OCI-LY1 (cell line): Measurements from ENCODE around the gene CRAMP1.

Experiments
- H2AFZ ChIP-seq: fragments of 200-600 bp; sonication (generic), shearing (Covaris generic); 2 replicates; pipeline ENCODE4 v1.6.0; 2014; ENCODE audit warnings: antibody characterized with exemption, mild to moderate bottlenecking, low read length
- H3F3A ChIP-seq: fragments of 200-600 bp; sonication (generic), shearing (Covaris generic); 2 replicates; pipeline ENCODE4 v1.6.0; 2014; ENCODE audit warnings: mild to moderate bottlenecking, antibody characterized with exemption, low read length, moderate library complexity; ENCODE audit not compliant: insufficient read depth
- H3K27ac ChIP-seq: fragments of 200-600 bp; sonication (generic); 2 replicates; pipeline ENCODE4 v1.5.1; 2014; ENCODE audit warnings: low read length, mixed run types, mild to moderate bottlenecking, low read depth; ENCODE audit not compliant: poor library complexity, severe bottlenecking
- H3K27me3 ChIP-seq: fragments of 200-600 bp; sonication (generic); 2 replicates; pipeline ENCODE4 v1.6.0; 2014; ENCODE audit warnings: antibody characterized with exemption, mild to moderate bottlenecking, low read length, moderate library complexity; ENCODE audit not compliant: insufficient read depth
- H3K36me3 ChIP-seq: fragments of 200-600 bp; sonication (generic); 2 replicates; pipeline ENCODE4 v1.6.1; 2014; ENCODE audit warnings: mild to moderate bottlenecking, antibody characterized with exemption, low read length, moderate library complexity, mixed read lengths; ENCODE audit not compliant: insufficient read depth
- H3K4me1 ChIP-seq: fragments of 200-600 bp; sonication (generic); 2 replicates; pipeline ENCODE4 v1.5.1; 2014; ENCODE audit warnings: mild to moderate bottlenecking, low read length, moderate library complexity; ENCODE audit not compliant: insufficient read depth, severe bottlenecking
- H3K4me2 ChIP-seq: fragments of 200-600 bp; sonication (generic), shearing (Covaris generic); 2 replicates; pipeline ENCODE4 v1.6.1; 2014; ENCODE audit warnings: low read length
- H3K4me3 ChIP-seq: fragments of 200-600 bp; sonication (generic); 2 replicates; pipeline ENCODE4 v1.5.1; 2014; ENCODE audit warnings: low read length, low read depth, mild to moderate bottlenecking, mixed read lengths; ENCODE audit not compliant: poor library complexity, severe bottlenecking
- H3K79me2 ChIP-seq: fragments of 200-600 bp; shearing (Covaris generic); 2 replicates; pipeline ENCODE4 v1.6.1; 2016; ENCODE audit warnings: mixed run types, low read length, mixed read lengths; ENCODE audit not compliant: insufficient read depth
- H3K9ac ChIP-seq: fragments of 200-600 bp; sonication (generic), shearing (Covaris generic); 2 replicates; pipeline ENCODE4 v1.6.1; 2014; ENCODE audit warnings: mild to moderate bottlenecking, low read length, mixed read lengths
- H3K9me2 ChIP-seq: fragments of 200-600 bp; sonication (generic), shearing (Covaris generic); 2 replicates; pipeline ENCODE4 v1.6.1; 2014; ENCODE audit warnings: low read depth, mild to moderate bottlenecking, low read length, mixed read lengths
- H3K9me3 ChIP-seq: fragments of 200-600 bp; shearing (Covaris generic); 2 replicates; pipeline ENCODE4 v1.6.1; 2014; ENCODE audit warnings: low read length, mixed read lengths
- H4K20me1 ChIP-seq: fragments of 200-600 bp; sonication (generic), shearing (Covaris generic); 2 replicates; pipeline ENCODE4 v1.6.0; 2016; ENCODE audit warnings: mild to moderate bottlenecking, low read length; ENCODE audit not compliant: insufficient read depth
- CTCF ChIP-seq: fragments of 200-600 bp; sonication (generic), shearing (Covaris generic); IDR thresholded peaks from 2 replicates; pipeline ENCODE4 v1.5.1; 2017; ENCODE audit warnings: mild to moderate bottlenecking, antibody characterized with exemption, low read length, moderate library complexity, mixed read lengths
- EZH2 ChIP-seq: fragments of 200-600 bp; sonication (generic), shearing (Covaris generic); IDR thresholded peaks from 2 replicates; pipeline ENCODE4 v1.8.0; 2017; ENCODE audit warnings: borderline replicate concordance, mixed run types, mild to moderate bottlenecking, antibody characterized with exemption, low read length, moderate library complexity, mixed read lengths

Gene CRAMP1

GRCh38 chr16:1726661-1727502 lies 114.7 kb downstream of the CRAMP1 start:
- Histone ChIP-seq H3K4me2 (no peak overlapping the region), H2AFZ (no peak overlapping the region), H3K79me2 (peaks cover 4% of the 10 kb centered on the region; the same call in 1 of the 2 replicates), H3K4me3 (no peak overlapping the region), H3K9me2 (no peaks in the 10 kb centered on the region), H4K20me1 (no peaks in the 10 kb centered on the region), H3K9me3 (no peaks in the 10 kb centered on the region), H3K4me1 (peaks cover 15% of the 10 kb centered on the region), H3K9ac (no peak overlapping the region), H3F3A (0 out of 2 replicates have a peak, but pooled peaks cover 2% of the 10 kb centered on the region), H3K27ac (no peak overlapping the region), H3K36me3 (peaks cover 63% of the 10 kb centered on the region), H3K27me3 (no peaks in the 10 kb centered on the region)
- no peak for TF ChIP-seq EZH2
- TF ChIP-seq CTCF, result no peak
